Measurements from ENCODE around the gene PPM1F.

The PPM1F gene

DNA sequence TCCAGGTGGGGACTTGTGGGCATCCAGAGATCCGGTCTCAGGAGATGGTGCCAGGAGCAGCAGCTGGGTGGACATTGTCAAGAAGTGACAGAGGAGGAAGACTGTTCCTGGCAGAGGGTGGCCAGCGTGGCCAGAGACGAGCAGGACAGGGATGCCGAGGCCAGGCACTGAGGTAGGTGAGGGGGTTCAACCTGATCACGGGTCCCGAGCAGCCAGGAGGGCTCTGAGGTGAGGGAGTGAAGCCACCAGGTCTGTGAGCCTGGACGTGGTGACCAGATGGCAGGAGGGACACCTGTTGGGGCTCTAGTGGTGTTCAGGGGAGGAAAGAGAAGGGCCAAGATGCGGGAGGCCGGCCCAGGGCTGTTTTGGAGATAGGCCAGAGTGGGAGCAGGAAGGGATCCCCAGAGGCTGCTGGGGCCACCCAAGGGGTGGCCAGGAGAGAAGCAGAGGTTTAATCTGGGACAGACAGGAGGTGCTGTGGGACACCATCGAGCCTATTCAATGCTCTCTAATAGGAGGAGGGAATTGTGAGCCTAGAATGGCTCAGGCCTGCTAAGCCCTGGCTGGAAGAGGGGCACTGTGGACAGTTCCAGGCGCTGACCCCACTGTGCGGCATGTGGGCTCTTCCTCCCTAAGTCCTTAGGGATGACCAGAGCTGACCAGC, 6.3 kb downstream of the PPM1F start:
- no peak for DNase-seq (ENCODE audit: low read depth)
- TF ChIP-seq, protein P1, sequence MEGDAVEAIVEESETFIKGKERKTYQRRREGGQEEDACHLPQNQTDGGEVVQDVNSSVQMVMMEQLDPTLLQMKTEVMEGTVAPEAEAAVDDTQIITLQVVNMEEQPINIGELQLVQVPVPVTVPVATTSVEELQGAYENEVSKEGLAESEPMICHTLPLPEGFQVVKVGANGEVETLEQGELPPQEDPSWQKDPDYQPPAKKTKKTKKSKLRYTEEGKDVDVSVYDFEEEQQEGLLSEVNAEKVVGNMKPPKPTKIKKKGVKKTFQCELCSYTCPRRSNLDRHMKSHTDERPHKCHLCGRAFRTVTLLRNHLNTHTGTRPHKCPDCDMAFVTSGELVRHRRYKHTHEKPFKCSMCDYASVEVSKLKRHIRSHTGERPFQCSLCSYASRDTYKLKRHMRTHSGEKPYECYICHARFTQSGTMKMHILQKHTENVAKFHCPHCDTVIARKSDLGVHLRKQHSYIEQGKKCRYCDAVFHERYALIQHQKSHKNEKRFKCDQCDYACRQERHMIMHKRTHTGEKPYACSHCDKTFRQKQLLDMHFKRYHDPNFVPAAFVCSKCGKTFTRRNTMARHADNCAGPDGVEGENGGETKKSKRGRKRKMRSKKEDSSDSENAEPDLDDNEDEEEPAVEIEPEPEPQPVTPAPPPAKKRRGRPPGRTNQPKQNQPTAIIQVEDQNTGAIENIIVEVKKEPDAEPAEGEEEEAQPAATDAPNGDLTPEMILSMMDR (IDR thresholded peaks at IDR 0.05; ENCODE audit: insufficient read depth, low read depth, low read length, missing control alignments) = no peak
- no peak overlapping the region for H3K4me3 ChIP-seq (ENCODE audit: low read depth, low read length)

DNA sequence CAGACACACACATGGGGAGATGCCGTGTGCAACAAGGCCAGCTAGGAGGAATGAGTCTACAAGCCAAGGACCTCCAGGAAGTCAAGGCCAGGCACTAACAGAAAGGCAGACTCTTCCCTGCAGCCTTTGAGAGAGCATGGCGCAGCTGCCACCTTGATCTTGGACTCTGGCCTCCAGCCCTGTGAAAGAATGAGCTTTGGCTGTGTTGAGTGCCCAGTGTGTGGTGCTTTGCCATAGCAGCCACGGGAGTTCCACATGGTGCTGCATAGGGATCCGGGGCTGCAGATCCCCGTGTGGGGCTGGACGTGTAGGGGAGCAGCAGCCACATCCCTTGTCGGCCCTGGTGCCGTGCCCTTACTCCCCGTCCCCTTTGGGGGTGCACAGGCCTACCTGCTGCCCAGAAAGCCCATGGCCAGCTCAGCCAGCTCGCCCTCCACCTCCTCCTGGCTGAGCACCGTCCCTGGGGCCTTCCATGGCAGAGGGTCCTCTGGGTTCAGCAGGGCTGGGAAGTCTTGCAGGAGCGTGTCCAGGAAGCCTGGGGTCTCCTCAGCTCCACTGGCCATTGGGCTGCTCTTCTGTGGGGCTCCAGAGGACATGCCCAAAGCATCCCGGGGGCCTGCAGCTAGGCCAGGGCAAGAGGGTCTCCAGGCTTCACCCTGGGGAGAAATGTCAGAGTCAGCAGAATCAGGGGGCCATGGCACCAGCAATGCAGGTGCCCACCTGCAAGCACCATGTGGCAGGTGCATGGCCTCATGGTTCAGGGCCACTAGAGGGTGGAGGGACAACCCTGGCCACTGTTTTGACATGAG, 7.0 kb downstream of the PPM1F start:
- DNase-seq (ENCODE audit: low read depth) = no peak
- TF ChIP-seq, protein P1 (IDR thresholded peaks at IDR 0.05; ENCODE audit: insufficient read depth, low read depth, low read length, missing control alignments) = no peak
- no peak overlapping the region for H3K4me3 ChIP-seq (ENCODE audit: low read depth, low read length)

DNA sequence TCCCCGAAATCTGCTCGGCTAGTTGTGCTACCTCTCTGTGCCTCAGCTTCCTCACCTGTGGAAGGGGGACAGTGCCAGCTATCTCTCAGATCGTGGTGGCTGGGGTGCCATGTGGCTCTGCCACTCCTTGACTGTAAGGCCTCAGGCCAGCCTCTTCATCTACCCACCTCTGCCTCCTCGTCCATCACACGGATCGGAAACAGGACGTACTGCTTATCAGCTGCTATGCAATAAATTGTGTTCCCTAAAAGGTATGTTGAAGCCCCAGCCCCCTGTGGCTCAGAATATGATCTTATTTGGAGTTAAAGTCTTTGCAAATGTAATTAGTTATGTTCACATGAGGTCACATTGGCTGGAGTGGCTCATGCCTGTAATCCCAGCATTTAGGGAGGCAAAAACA, 7.8 kb downstream of the PPM1F start:
- DNase-seq (ENCODE audit: low read depth) = no peak
- TF ChIP-seq, protein P1 (IDR thresholded peaks at IDR 0.05; ENCODE audit: insufficient read depth, low read depth, low read length, missing control alignments) = no peak

DNA sequence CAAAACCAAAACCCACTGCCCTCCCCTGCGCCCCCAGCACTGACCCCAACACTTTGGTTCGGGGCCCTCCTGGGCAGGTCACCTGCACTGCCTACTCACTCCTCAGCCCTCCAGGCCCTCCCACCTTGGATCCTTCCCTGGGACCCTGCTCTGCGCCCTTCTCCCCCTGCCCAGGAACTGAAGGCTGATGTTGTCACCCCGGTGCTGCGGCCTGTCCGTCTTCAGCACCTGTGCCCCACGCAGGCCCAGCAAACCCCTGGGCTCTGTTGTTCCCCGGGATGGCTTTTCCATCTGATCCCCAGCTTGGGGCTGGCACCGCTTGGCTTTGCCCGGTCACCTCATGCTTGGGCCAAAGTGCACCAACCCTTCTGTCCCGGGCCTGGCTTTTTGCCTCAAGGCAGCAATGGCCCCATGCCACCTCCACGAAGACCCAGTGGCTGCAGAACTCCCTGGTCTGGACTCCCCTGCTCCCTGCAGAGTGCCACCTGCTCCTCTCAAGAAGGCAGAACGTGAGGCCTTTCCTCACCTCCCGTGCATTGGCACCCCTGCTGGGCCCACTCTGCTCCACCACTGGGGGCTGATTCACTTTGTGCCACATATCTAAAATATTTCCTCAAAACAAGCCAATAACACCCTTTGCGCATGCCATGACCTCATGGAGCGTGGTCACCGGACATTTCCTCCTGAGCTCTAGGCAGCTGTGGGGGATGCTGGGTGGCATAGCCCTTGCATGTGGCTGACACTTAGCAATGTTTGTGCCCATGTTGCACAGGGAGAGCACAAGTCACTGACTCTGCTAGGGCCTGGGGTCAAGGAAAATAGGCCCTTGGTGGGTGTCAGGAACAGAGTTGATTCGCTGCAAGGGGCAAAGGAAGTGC, 8.8 kb downstream of the PPM1F start:
- no peak overlapping the region for H3K4me3 ChIP-seq (ENCODE audit: low read depth, low read length)
- TF ChIP-seq, protein P1 (IDR thresholded peaks at IDR 0.05; ENCODE audit: insufficient read depth, low read depth, low read length, missing control alignments) = no peak
- no peak for DNase-seq (ENCODE audit: low read depth)

More for the DNA sequence above, 7.8 kb downstream of the PPM1F start:
- no peak overlapping the region for H3K4me3 ChIP-seq (ENCODE audit: low read depth, low read length)

DNA sequence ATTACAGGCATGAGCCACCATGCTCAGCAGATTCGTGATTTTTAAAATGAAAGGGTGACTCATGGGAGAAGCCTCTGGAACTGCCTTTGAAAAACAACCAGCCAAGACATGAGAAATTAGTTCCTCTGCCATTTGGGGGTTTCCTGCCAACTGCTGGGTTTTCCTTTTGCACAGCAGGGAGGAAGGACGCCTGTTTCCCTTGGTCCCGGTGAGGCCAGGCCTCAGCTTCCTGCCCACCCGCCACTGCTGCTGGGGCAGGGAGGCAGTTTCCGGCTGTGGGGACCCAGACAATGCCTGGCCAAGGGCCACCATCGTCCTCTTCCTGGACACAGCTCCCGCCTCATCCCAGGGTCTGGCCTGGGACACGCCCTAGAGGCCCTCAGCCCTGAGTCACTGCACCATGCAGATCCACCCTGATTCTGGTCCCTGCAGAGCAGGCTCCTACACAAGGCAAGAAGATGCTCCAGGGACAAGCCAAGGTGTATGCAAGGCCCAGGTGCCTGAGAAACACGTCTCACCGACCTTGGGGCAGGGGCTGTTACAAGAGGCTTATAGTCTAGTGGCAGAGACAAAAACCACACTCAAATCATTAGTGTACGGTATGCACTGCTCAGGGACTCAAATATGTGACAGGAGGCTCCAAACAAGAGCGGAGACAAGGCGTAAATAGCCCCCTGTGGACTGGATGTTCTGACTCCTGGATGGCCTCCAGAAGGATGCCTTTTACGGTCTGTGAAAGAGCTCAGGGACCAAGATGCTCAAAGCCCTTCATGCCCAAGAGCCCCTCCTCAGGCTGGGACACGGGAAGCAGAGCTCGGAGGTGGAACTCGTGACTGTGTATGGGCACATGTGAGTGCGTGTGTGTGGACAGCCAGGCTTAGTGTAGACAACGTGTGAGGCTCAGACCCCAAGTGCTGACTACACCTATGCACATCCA, 10.0 kb downstream of the PPM1F start:
- no peak overlapping the region for H3K4me3 ChIP-seq (ENCODE audit: low read depth, low read length)
- TF ChIP-seq, protein P1 (IDR thresholded peaks at IDR 0.05; ENCODE audit: insufficient read depth, low read depth, low read length, missing control alignments) = no peak
- peak; percentile 28 for DNase-seq (ENCODE audit: low read depth)

DNA sequence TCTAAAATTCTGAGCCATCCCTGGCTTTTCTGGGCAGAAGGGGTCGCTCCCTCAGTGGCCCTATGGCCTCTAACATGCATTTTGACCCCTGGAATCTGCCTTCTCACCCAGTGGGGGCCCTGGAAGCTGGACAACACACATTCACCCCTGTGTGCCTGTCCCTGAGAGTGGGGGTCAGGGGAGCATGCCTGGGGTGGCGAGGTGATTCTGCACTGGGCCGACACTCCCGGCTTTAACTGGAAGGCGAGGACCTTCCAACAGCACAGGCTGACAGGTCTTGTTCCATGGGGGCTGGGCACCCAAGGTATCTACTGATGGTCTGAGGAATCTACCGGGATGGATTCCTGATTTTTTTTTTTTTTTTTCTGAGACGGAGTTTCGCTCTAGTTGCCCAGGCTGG, 10.7 kb downstream of the PPM1F start:
- H3K4me3 ChIP-seq (ENCODE audit: low read depth, low read length) = no peak overlapping the region
- TF ChIP-seq, protein P1 (IDR thresholded peaks at IDR 0.05; ENCODE audit: insufficient read depth, low read depth, low read length, missing control alignments) = no peak
- DNase-seq (ENCODE audit: low read depth) = no peak
